GM21515 (cell line): Measurements from ENCODE around the gene CDC34.

Source experiments
- ATAC-seq: cut with Tn5 transposase; IDR thresholded peaks from one replicate; pipeline ENCODE4 v1.9.1; 2021; ENCODE audit not compliant: unreplicated experiment

The CDC34 gene

GRCh38 chr19:585551-586110 is 54.1 kb downstream of the CDC34 start:
- no peak for ATAC-seq

DNA sequence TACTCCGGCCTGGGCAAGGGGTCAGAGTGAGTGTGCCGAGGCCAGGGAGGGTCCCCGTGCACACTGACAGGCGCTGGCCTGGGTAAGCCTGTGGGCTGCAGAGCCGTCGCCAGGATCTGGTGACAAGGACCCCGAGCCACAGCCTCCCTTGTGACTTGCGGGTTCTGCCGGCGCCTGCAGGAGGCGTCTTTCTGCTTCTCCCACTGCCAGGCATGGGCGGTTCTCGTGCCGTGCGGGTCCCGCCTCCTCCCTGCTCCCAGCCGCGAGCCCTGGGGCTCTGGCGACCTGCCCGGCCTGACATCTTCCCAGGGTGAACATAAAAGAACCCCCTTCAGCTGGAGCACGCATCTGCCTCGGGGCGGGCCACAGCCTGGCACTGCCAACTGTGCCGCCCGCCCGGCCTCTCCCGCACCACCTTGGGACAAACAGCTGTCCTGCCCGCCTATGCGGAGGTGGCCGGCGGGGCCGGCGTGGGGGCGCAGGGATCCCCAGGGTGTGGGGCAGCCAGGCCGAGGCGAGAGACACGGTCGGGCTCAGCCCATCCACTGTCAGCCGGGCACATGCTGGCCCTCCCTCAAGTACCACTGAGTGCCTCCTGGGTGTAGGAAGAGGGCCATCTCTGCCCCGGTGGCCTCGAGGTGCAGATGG is 56.7 kb downstream of the CDC34 start:
- no peak for ATAC-seq

- no peak for ATAC-seq
Observed at GRCh38 chr19:588741-589692, 57.5 kb downstream of the CDC34 start.

DNA sequence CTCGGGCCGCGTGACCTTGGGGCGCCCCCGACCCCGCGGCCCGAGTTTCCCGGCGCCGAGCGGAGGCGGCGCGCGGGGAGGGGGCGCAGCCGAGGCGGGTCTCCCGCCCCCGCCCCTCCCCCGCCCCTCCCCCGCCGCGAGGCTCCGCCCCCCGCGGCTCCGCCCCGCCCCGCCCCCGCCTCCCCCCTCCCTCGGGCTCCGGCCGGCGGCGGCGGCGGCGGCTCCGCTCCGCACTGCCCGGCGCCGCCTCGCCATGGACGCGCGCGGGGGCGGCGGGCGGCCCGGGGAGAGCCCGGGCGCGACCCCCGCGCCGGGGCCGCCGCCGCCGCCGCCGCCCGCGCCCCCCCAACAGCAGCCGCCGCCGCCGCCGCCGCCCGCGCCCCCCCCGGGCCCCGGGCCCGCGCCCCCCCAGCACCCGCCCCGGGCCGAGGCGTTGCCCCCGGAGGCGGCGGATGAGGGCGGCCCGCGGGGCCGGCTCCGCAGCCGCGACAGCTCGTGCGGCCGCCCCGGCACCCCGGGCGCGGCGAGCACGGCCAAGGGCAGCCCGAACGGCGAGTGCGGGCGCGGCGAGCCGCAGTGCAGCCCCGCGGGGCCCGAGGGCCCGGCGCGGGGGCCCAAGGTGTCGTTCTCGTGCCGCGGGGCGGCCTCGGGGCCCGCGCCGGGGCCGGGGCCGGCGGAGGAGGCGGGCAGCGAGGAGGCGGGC is 58.3 kb downstream of the CDC34 start, which contains the start of gene HCN2:
TSS of gene HCN2 (plus strand) at position 189 of the 703 bp plus-strand sequence. CDS start at position 254, 65 bp downstream.
- no peak for ATAC-seq

DNA sequence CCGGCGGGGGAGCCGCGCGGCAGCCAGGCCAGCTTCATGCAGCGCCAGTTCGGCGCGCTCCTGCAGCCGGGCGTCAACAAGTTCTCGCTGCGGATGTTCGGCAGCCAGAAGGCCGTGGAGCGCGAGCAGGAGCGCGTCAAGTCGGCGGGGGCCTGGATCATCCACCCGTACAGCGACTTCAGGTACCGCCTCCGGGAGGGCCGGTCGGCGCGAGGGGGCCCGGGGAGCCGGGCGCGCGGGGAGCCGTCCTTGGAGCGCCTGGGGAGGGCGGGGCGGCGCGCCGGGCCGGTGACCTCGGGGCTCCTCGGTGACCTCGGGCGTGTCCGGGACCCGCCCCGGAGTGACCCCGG is 58.8 kb downstream of the CDC34 start:
- no peak for ATAC-seq

DNA sequence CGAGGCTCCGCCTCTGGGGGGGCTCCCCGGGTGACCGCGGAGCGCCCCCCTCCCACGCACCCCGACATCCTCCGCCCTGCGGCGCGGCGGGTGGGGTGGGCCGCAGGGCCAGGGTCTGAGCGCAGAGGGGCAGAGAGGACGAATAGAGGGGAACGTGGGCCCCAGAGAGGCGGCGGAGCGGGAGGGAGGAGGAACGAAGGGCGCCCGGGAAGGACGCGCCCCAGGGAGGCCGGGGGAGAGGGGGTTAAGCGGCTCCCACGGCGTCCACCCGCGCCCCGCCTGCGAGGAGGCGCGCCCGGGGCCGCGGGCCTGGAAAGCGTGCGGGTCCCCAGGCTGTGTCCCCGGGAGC is 59.2 kb downstream of the CDC34 start:
- no peak for ATAC-seq

GRCh38 chr19:591099-591958 is 59.8 kb downstream of the CDC34 start:
- ATAC-seq = no peak
